Neural crest cell (in vitro differentiated cells): ENCODE measurements around the gene MRPS12. TPM values are rescaled to one million over a fixed set of nuclear protein-coding genes. Genes with fewer than 3 reads are reported as not detected.

ENCODE experiments used
- DNase-seq: peaks from one replicate; pipeline ENCODE4 v3.0.0; 2021; ENCODE audit warnings: low read depth, mixed read lengths, low spot score
- H3K27ac Mint-ChIP-seq: one replicate; pipeline ENCODE4 v1.8.0; 2021; ENCODE audit warnings: mild to moderate bottlenecking, mixed read lengths; ENCODE audit not compliant: unreplicated experiment
- H3K27me3 Mint-ChIP-seq: 2 replicates; pipeline ENCODE4 v1.8.0; 2021; ENCODE audit warnings: low read depth, mild to moderate bottlenecking, mixed read lengths
- H3K36me3 Mint-ChIP-seq: 2 replicates; pipeline ENCODE4 v1.8.0; 2021; ENCODE audit warnings: low read depth, mild to moderate bottlenecking, mixed read lengths
- H3K4me1 Mint-ChIP-seq: 2 replicates; pipeline ENCODE4 v1.8.0; 2021; ENCODE audit warnings: mixed read lengths
- H3K4me3 Mint-ChIP-seq: one replicate; pipeline ENCODE4 v1.8.0; 2021; ENCODE audit warnings: mild to moderate bottlenecking, mixed read lengths
- H3K9me3 Mint-ChIP-seq: 2 replicates; pipeline ENCODE4 v1.8.0; 2021; ENCODE audit warnings: mixed read lengths
- total RNA-seq: library from RNA; stranded (reverse); gene quantifications from 2 replicates; pipeline ENCODE4 v1.2.1, GENCODE V29; 2021
- TF ChIP-seq, protein P1 (sequence below): fragments of 200-600 bp; sonication (generic); conservative IDR thresholded peaks from 2 replicates; pipeline ENCODE4 v1.5.0; 2021; ENCODE audit warnings: antibody characterized with exemption, mild to moderate bottlenecking

The MRPS12 gene
- total RNA-seq, 1 donor from 2014 or later: 34.4 TPM

DNA sequence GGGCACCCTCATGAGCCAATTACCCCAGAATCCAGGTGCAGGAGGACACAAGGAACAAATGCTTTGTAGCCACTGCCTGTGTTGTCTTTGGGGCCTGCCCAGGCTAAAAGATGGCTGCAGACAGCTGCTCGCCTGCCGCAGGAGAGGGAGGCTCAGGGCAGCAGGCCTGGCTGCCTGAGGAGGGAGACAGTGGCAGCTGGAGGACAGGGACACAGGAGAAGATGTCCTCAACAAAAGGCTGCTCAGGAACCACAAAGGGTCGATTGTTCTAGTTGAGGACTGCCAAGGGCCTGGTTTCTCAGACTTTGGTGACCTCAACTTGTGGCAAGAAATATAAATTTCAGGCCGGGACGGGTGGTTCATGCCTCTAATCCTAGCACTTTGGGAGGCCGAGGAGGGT lies 39.0 kb upstream of the MRPS12 start:
- Mint-ChIP-seq H3K36me3 (no peaks in the 10 kb centered on the region), H3K27me3 (no peaks in the 10 kb centered on the region), H3K4me1 (peaks cover 6% of the 10 kb centered on the region), H3K4me3 (peak overlapping the region; percentile 56), H3K27ac (peak overlapping the region; percentile 83), H3K9me3 (no peaks in the 10 kb centered on the region)
- no peak for DNase-seq
- TF ChIP-seq, protein P1, sequence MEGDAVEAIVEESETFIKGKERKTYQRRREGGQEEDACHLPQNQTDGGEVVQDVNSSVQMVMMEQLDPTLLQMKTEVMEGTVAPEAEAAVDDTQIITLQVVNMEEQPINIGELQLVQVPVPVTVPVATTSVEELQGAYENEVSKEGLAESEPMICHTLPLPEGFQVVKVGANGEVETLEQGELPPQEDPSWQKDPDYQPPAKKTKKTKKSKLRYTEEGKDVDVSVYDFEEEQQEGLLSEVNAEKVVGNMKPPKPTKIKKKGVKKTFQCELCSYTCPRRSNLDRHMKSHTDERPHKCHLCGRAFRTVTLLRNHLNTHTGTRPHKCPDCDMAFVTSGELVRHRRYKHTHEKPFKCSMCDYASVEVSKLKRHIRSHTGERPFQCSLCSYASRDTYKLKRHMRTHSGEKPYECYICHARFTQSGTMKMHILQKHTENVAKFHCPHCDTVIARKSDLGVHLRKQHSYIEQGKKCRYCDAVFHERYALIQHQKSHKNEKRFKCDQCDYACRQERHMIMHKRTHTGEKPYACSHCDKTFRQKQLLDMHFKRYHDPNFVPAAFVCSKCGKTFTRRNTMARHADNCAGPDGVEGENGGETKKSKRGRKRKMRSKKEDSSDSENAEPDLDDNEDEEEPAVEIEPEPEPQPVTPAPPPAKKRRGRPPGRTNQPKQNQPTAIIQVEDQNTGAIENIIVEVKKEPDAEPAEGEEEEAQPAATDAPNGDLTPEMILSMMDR: no peak

DNA sequence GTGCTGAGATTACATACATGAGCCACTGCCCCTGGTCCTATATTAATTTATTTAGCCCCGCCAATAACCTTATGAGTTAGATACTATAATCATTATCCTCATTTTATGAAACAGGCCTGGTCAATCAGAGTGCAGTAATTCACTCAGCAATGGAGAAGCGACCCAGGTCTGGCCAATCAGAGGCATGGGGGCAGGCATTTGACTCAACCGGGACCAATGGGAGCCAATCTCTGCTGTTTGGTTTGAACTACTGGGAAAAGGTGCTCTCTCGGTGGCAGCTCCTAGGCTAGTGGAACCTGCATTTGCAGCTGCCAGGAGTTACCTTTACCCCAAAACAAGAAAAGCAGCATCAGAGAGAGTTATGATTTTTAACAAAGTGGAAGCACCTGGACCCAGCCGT lies 37.9 kb upstream of the MRPS12 start:
- Mint-ChIP-seq H3K27me3 (no peaks in the 10 kb centered on the region), H3K9me3 (no peaks in the 10 kb centered on the region), H3K27ac (no peak overlapping the region), H3K4me1 (peaks cover 6% of the 10 kb centered on the region), H3K36me3 (no peaks in the 10 kb centered on the region), H3K4me3 (no peak overlapping the region)
- TF ChIP-seq, protein P1: no peak
- no peak for DNase-seq

DNA sequence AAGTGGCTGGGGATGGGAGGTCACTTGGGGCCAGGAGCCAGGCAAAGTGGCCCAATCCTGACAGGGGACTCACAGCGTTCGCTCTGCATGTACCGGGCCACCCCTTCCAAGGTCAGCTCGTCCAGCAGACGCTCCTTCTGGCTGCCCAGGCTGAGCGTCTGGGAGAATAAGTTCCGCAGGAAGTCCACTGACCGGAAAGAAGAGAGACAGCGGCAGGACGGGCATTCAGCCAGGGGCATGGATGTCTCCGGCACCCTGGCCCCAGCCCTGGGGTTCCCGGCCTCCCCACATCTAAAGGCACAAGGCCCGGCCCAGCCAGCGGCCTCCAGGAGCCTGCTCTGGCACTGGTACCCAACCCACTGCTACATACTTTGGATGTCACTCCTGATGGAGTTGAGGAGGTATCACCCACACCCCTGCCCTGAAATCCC lies 37.4 kb upstream of the MRPS12 start:
- Mint-ChIP-seq H3K9me3 (no peaks in the 10 kb centered on the region), H3K27ac (no peak overlapping the region), H3K4me3 (no peak overlapping the region), H3K4me1 (peaks cover 6% of the 10 kb centered on the region), H3K27me3 (no peaks in the 10 kb centered on the region), H3K36me3 (no peaks in the 10 kb centered on the region)
- no peak for DNase-seq
- TF ChIP-seq, protein P1: no peak

DNA sequence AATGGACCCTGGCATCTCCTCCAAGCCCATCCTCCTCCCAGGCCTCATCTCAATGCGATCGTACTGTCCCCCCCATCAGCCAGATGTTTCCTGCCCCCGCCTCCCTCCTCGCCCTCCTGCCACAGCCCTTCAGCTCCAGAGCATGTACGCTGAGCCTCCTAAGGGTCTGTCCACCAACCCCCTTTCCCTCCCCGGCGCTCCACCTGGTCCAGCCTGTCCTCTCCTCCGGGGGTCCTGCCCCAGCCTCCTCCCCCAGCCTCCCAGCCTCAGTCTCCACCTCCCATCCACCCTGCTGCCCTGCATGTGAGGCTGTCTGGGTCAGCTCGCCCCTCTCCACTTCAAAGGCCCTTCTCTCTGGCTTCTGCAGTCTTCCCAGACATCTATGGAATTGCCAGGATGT lies 35.8 kb upstream of the MRPS12 start:
- no peaks in the 10 kb centered on the region for H3K27me3 Mint-ChIP-seq
- no peaks in the 10 kb centered on the region for H3K36me3 Mint-ChIP-seq
- no peak for DNase-seq
- no peak overlapping the region for H3K27ac Mint-ChIP-seq
- no peak overlapping the region for H3K4me3 Mint-ChIP-seq
- no peaks in the 10 kb centered on the region for H3K9me3 Mint-ChIP-seq
- peaks cover 21% of the 10 kb centered on the region for H3K4me1 Mint-ChIP-seq
- TF ChIP-seq, protein P1: no peak

GRCh38 chr19:38898788-38899446 lies 31.8 kb upstream of the MRPS12 start:
- peak overlapping the region; percentile 91 for H3K27ac Mint-ChIP-seq
- peak; percentile 9 for DNase-seq
- peak overlapping the region; percentile 93 for H3K4me3 Mint-ChIP-seq
- peaks cover 25% of the 10 kb centered on the region for H3K4me1 Mint-ChIP-seq
- no peaks in the 10 kb centered on the region for H3K27me3 Mint-ChIP-seq
- no peaks in the 10 kb centered on the region for H3K9me3 Mint-ChIP-seq
- H3K36me3 Mint-ChIP-seq: peaks cover 2% of the 10 kb centered on the region
- TF ChIP-seq, protein P1: no peak
